Heart left ventricle (tissue), 13 donors: Measurements from ENCODE around the gene BATF.

Experiments
- CTCF ChIP-seq, 12 donors: fragments of 200-600 bp; sonication (generic) in 4 of 12; IDR thresholded peaks; one replicate each; pipeline versions ENCODE4 v1.5.0 to v1.8.0; 2018 to 2022; ENCODE audit warnings: antibody characterized with exemption in 12 of 12, mild to moderate bottlenecking in 5 of 12
- POLR2A ChIP-seq, 2 donors: fragments of 450-650 bp; IDR thresholded peaks; one replicate each; pipeline ENCODE4 v1.6.1; 2017; ENCODE audit warnings: antibody characterized with exemption in 2 of 2, mild to moderate bottlenecking in 2 of 2, moderate library complexity in 2 of 2
- donor health status: ischemic (EF 13 %, LVEDD 7.1; RV severe dilation, severe dysfunction).
- donor health status: DM: no; HTN: yes; CAD: no.
- donor health status: DM: no; HTN: no; CAD: no.
- donor health status: ischemic (EF 25% LVEDD 6.9; RV normal size, moderate dysfunction).
- donor health status: ischemic (EF 25% LVEDD 5.7; RV mildly dilated, moderate dysfunction).
- donor health status: ischemic (EF 35%, LVEDD 5.7; RV mildly dilated, moderate dysfunction).
- donor health status: nonischemic (EF 11% LVEDD 7.7; RV severe dilation, severe dysfunction).
- donor health status: DM: yes; HTN: yes; CAD: no.
- donor health status: PGD.
- donor health status: ischemic (EF 29% LVEDD 5.4; RV normal size, mild dysfunction).
- donor health status: nonischemic (EF 23%, LVEDD 6.1; RV moderate dilation, normal function).

- TF ChIP-seq CTCF (IDR thresholded peaks at IDR 0.05) = no peak
- TF ChIP-seq POLR2A (IDR thresholded peaks at IDR 0.05) = no peak
Observed at GRCh38 chr14:75519394-75519793, 2.9 kb upstream of the BATF start.
